IMR-90 (cell line): Measurements from ENCODE around the gene PITPNB. TPM values are rescaled to one million over a fixed set of nuclear protein-coding genes. Genes with fewer than 3 reads are reported as not detected.

Experiments used
- FOS ChIP-seq: fragments of 150-350 bp; IDR thresholded peaks from 2 replicates; pipeline ENCODE4 v1.6.1; 2016; ENCODE audit warnings: low read depth, low read length
- MXI1 ChIP-seq: IDR thresholded peaks from 2 replicates; pipeline ENCODE4 v1.6.1; 2012; ENCODE audit warnings: low read depth, mild to moderate bottlenecking, low read length, moderate library complexity, borderline replicate concordance
- RFX5 ChIP-seq: IDR thresholded peaks from 2 replicates; pipeline ENCODE4 v1.8.0; 2012; ENCODE audit warnings: low read depth, mild to moderate bottlenecking, low read length, moderate library complexity
- polyA plus RNA-seq, 3 experiments: library from polyadenylated mRNA; depleted of rRNA; stranded (reverse); fragments of >200 nt; gene quantifications; 2 replicates each; pipeline ENCODE4 v1.2.3, GENCODE V29; 2012; ENCODE audit warnings: low replicate concordance in 1 of 3
- total RNA-seq: library from RNA; depleted of rRNA; stranded (reverse); fragments of >200 nt; gene quantifications from 2 replicates; pipeline ENCODE4 v1.2.3, GENCODE V29; 2012
- TF ChIP-seq, protein P1 (sequence below): fragments of 150-350 bp; IDR thresholded peaks from 2 replicates; pipeline ENCODE4 v1.6.1; 2016; ENCODE audit warnings: low read depth, mild to moderate bottlenecking, low read length, moderate library complexity, borderline replicate concordance

The PITPNB gene
- total and polyA plus RNA-seq, 2 of the 4 experiments (the other 2 are of a cell fraction), result 19.7 to 54.5 TPM

DNA sequence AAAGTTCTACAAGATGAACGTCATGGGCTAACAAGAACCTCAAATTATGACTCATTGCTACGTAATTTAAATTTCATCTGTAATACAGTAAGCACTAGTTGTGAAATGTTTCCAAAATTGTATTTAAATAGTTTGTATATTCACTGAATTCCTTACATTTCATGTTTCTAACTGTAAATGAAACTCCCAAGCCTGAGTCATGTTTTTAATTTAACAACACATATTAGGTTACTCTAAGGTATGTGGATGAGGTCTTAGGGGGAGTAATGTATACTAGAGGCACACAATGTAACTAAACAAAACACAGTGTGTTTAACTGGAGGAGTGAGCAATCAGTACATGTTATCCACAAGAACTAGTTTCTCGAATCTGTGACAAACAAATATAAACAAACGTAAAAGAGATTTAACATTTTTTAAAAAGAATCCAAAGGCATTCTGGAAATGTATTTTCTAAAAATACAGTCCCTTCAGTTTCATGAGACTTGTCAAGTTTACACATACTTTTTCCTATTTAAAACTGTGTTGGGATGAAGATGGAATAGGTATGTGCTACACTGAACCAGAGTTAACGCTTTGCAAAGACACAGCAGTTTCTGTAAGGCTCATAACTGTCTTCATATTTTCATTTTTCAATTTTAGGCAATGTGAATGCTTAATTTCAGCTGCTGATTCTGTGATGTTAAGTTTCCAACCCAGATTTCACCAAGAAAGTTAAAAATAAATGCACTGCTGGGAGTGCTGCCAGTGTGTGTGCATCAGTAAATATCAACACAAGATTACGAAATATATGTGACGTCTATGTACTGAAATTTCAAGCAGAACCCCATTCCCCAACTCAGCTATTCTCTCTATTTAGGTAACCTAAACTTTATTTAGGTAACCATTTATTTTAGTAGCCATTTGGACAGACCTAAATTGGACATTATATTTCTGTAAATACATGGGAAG, 52.6 kb downstream of the PITPNB start (continued):
- TF ChIP-seq, protein P1, sequence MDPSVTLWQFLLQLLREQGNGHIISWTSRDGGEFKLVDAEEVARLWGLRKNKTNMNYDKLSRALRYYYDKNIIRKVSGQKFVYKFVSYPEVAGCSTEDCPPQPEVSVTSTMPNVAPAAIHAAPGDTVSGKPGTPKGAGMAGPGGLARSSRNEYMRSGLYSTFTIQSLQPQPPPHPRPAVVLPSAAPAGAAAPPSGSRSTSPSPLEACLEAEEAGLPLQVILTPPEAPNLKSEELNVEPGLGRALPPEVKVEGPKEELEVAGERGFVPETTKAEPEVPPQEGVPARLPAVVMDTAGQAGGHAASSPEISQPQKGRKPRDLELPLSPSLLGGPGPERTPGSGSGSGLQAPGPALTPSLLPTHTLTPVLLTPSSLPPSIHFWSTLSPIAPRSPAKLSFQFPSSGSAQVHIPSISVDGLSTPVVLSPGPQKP, result no peak
- peak; percentile 97 for TF ChIP-seq FOS
- no peak for TF ChIP-seq RFX5
- no peak for TF ChIP-seq MXI1
